Neuronal stem cell (in vitro differentiated cells): ENCODE results near the gene UMOD.

Experiments used
- DNase-seq: peaks from one replicate; pipeline ENCODE4 v3.0.0-alpha.2; 2013; ENCODE audit warnings: low spot score
- H2AFZ ChIP-seq: one replicate; pipeline ENCODE4 v1.6.1; 2013; ENCODE audit warnings: mild to moderate bottlenecking, low read length, inconsistent platforms
- H2AK5ac ChIP-seq: 2 replicates; pipeline ENCODE4 v1.6.1; 2013; ENCODE audit warnings: low read depth, mild to moderate bottlenecking, inconsistent platforms, low read length, moderate library complexity, mixed read lengths
- H2BK120ac ChIP-seq: 2 replicates; pipeline ENCODE4 v1.6.1; 2013; ENCODE audit warnings: low read depth, mild to moderate bottlenecking, inconsistent platforms, low read length, moderate library complexity, mixed read lengths
- H2BK12ac ChIP-seq: one replicate; pipeline ENCODE4 v1.6.1; 2013; ENCODE audit warnings: low read length, inconsistent platforms
- H2BK15ac ChIP-seq: 2 replicates; pipeline ENCODE4 v1.6.1; 2013; ENCODE audit warnings: mild to moderate bottlenecking, low read length, inconsistent platforms, mixed read lengths
- H2BK5ac ChIP-seq: one replicate; pipeline ENCODE4 v1.6.1; 2013; ENCODE audit warnings: inconsistent platforms, mild to moderate bottlenecking, low read length, moderate library complexity
- H3K14ac ChIP-seq: one replicate; pipeline ENCODE4 v1.6.1; 2013; ENCODE audit warnings: low read length, inconsistent platforms
- H3K18ac ChIP-seq: 2 replicates; pipeline ENCODE4 v1.6.1; 2013; ENCODE audit warnings: low read length, inconsistent platforms
- H3K23ac ChIP-seq: 2 replicates; pipeline ENCODE4 v1.6.1; 2013; ENCODE audit warnings: low read depth, mild to moderate bottlenecking, mixed read lengths, low read length, inconsistent platforms; ENCODE audit not compliant: poor library complexity
- H3K27ac ChIP-seq: replicated peaks from 3 replicates; pipeline ENCODE4 v1.5.1; 2013; ENCODE audit warnings: low read length, inconsistent platforms
- H3K27me3 ChIP-seq, 3 experiments: 2 replicates each; pipeline ENCODE4 v1.6.1; 2013; ENCODE audit warnings: low read length in 3 of 3, mild to moderate bottlenecking in 2 of 3, inconsistent platforms in 1 of 3, low read depth in 1 of 3, mixed read lengths in 1 of 3, moderate library complexity in 1 of 3; ENCODE audit not compliant: control insufficient read depth in 3 of 3, insufficient read depth in 3 of 3
- H3K36me3 ChIP-seq, 2 donors: replicated peaks in 1 of 2; 2 replicates each; pipeline ENCODE4 v1.6.1; 2013; ENCODE audit warnings: low read length in 2 of 2; ENCODE audit not compliant: control insufficient read depth in 2 of 2, insufficient read depth in 2 of 2
- H3K4ac ChIP-seq: 2 replicates; pipeline ENCODE4 v1.6.1; 2013; ENCODE audit warnings: inconsistent platforms, mild to moderate bottlenecking, low read length, moderate library complexity
- H3K4me1 ChIP-seq, 2 donors: 1 replicate in 1 of 2; 2 replicates in 1 of 2; pipeline ENCODE4 v1.6.1; 2013; ENCODE audit warnings: low read length in 2 of 2, low read depth in 1 of 2; ENCODE audit not compliant: control insufficient read depth in 2 of 2, insufficient read depth in 1 of 2
- H3K4me2 ChIP-seq: one replicate; pipeline ENCODE4 v1.6.1; 2013; ENCODE audit warnings: mild to moderate bottlenecking, low read length, inconsistent platforms; ENCODE audit not compliant: insufficient read depth, poor library complexity, severe bottlenecking
- H3K4me3 ChIP-seq, 2 donors: 2 replicates each; pipeline ENCODE4 v1.5.1; 2013; ENCODE audit warnings: low read length in 2 of 2, mild to moderate bottlenecking in 2 of 2, inconsistent platforms in 1 of 2, moderate library complexity in 1 of 2
- H3K79me1 ChIP-seq: one replicate; pipeline ENCODE4 v1.6.1; 2013; ENCODE audit warnings: low read depth, mild to moderate bottlenecking, inconsistent platforms, low read length, moderate library complexity
- H3K9ac ChIP-seq: one replicate; pipeline ENCODE4 v1.6.1; 2013; ENCODE audit warnings: mild to moderate bottlenecking, low read depth, low read length, inconsistent platforms; ENCODE audit not compliant: poor library complexity
- H3K9me3 ChIP-seq, 2 donors: replicated peaks in 1 of 2; 2 replicates each; pipeline versions ENCODE3 to v1.6.1; 2013; ENCODE audit warnings: low read length in 2 of 2, mild to moderate bottlenecking in 2 of 2, inconsistent platforms in 1 of 2, low read depth in 1 of 2, mixed read lengths in 1 of 2, moderate library complexity in 1 of 2; ENCODE audit not compliant: control insufficient read depth in 2 of 2, insufficient read depth in 1 of 2
- H4K8ac ChIP-seq: one replicate; pipeline ENCODE4 v1.6.1; 2013; ENCODE audit warnings: low read depth, mild to moderate bottlenecking, inconsistent platforms, low read length, moderate library complexity
- H4K91ac ChIP-seq: one replicate; pipeline ENCODE4 v1.6.1; 2013; ENCODE audit warnings: low read length, low read depth, mild to moderate bottlenecking, inconsistent platforms; ENCODE audit not compliant: poor library complexity
- WGBS, 2 donors: extraction: QIAGEN DNeasy Blood & Tissue Kit; methylation state at CpG; one replicate each; pipeline ENCODE4 v1.1.7; 2013; ENCODE audit warnings: missing lambda C conversion rate in 2 of 2, mixed read lengths in 1 of 2; ENCODE audit not compliant: insufficient read length in 2 of 2, insufficient replicate concordance in 1 of 2; ENCODE audit errors: extremely low coverage in 2 of 2; 5-methylcytosine and 5-hydroxymethylcytosine counted together

The UMOD gene

DNA sequence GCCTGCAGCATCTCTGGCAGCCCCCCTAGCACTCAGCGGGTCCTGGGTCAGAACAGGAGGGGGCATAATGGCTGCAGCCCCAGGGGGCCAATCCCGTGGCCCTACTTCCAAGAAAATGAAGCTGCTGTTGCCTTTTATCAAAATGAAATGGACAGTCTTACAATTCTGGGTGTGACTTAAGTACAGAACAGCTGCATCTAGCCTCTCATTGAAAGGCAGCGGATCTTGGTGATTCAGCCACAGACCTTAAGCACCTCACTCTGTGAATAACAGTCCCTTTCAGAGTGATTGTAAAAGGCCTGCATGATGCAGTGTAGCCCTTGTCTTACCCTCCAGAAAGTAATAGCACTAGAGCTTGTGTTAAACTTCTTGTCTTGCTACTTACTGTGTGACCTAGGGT is 11.5 kb upstream of the UMOD start:
- H4K91ac ChIP-seq, result no peak overlapping the region
- no peak overlapping the region for H2AK5ac ChIP-seq
- H3K9me3 ChIP-seq, result no peaks in the 10 kb centered on the region
- H2AFZ ChIP-seq, result no peak overlapping the region
- no peak overlapping the region for H4K8ac ChIP-seq
- DNase-seq, result no peak
- H3K27me3 ChIP-seq, result no peaks in the 10 kb centered on the region
- no peak overlapping the region for H3K27ac ChIP-seq
- H3K36me3 ChIP-seq, result no peaks in the 10 kb centered on the region
- no peak overlapping the region for H3K4me2 ChIP-seq
- WGBS, 2 donors, result no CpG with 5 or more reads among the region's 3 CpGs
- H3K4me3 ChIP-seq, result no peak overlapping the region
- H3K4ac ChIP-seq, result no peak overlapping the region
- H2BK120ac ChIP-seq, result no peak overlapping the region
- H3K79me1 ChIP-seq, result no peaks in the 10 kb centered on the region
- no peaks in the 10 kb centered on the region for H3K4me1 ChIP-seq
- H2BK12ac ChIP-seq, result no peak overlapping the region
- H3K9ac ChIP-seq, result no peak overlapping the region
- no peak overlapping the region for H2BK15ac ChIP-seq
- no peak overlapping the region for H2BK5ac ChIP-seq
- H3K18ac ChIP-seq, result no peak overlapping the region
- no peak overlapping the region for H3K23ac ChIP-seq
- no peak overlapping the region for H3K14ac ChIP-seq

DNA sequence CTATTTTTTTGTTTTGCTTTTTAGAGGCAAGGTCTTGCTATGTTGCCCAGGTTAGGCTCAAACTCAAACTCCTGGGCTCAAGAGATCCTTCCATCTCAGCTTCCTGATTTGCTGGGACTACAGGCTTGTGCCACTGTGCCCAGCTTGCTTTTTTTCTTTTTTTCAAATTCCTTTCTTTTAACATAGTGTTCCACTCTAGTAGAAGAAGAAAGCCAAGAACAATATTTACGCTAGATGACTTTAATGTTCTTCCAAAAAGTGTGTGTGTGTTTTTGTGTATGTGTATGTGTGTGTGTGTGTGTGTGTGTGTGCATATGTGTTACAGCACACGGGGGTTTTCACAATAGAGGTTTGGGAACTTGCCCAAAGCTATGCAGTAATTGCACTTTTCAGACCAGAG is 10.7 kb upstream of the UMOD start:
- no peak overlapping the region for H3K4me2 ChIP-seq
- no peak overlapping the region for H3K14ac ChIP-seq
- H3K4ac ChIP-seq, result no peak overlapping the region
- H3K27me3 ChIP-seq, result no peaks in the 10 kb centered on the region
- H2AK5ac ChIP-seq, result no peak overlapping the region
- no peak overlapping the region for H2BK15ac ChIP-seq
- WGBS, 2 donors, result no CpG with 5 or more reads among the region's 2 CpGs
- H3K27ac ChIP-seq, result no peak overlapping the region
- DNase-seq, result no peak
- no peak overlapping the region for H2BK120ac ChIP-seq
- H3K4me3 ChIP-seq, result no peak overlapping the region
- H3K4me1 ChIP-seq, result no peaks in the 10 kb centered on the region
- H3K18ac ChIP-seq, result no peak overlapping the region
- H2BK12ac ChIP-seq, result no peak overlapping the region
- no peak overlapping the region for H3K9ac ChIP-seq
- no peaks in the 10 kb centered on the region for H3K9me3 ChIP-seq
- H2BK5ac ChIP-seq, result no peak overlapping the region
- H3K23ac ChIP-seq, result no peak overlapping the region
- no peak overlapping the region for H4K8ac ChIP-seq
- no peaks in the 10 kb centered on the region for H3K79me1 ChIP-seq
- H4K91ac ChIP-seq, result no peak overlapping the region
- no peak overlapping the region for H2AFZ ChIP-seq
- no peaks in the 10 kb centered on the region for H3K36me3 ChIP-seq

DNA sequence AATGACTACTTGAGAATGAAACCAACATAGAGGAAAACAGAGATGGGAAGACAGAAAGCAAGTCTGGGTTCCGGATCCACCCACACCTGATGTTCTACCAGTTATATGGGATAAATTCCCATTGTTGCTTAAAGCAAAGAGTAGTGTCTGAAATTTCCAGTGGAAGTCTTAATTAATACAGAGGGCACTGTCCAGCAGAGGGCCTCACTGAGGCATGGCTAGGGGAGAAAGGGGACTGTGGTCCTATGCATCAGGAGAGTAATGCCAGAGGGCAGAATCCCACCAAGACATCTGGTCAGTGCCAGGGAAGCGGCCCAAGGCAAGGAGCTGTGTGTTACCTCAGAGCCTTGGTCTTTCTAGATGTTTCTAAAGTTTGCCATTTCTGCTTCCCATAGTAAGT is 7.5 kb upstream of the UMOD start:
- no peaks in the 10 kb centered on the region for H3K79me1 ChIP-seq
- H2BK15ac ChIP-seq, result no peak overlapping the region
- no peak overlapping the region for H4K8ac ChIP-seq
- H2BK5ac ChIP-seq, result no peak overlapping the region
- no peak overlapping the region for H3K4ac ChIP-seq
- no peak overlapping the region for H3K18ac ChIP-seq
- no peak overlapping the region for H3K4me3 ChIP-seq
- no peaks in the 10 kb centered on the region for H3K9me3 ChIP-seq
- H2BK12ac ChIP-seq, result no peak overlapping the region
- H3K23ac ChIP-seq, result no peak overlapping the region
- H2AK5ac ChIP-seq, result no peak overlapping the region
- peak; percentile 15 for DNase-seq
- no peak overlapping the region for H3K14ac ChIP-seq
- H3K4me2 ChIP-seq, result no peak overlapping the region
- no peak overlapping the region for H2AFZ ChIP-seq
- H4K91ac ChIP-seq, result no peak overlapping the region
- H3K4me1 ChIP-seq, result no peaks in the 10 kb centered on the region
- no CpG with 5 or more reads among the region's 2 CpGs for WGBS, 2 donors
- no peak overlapping the region for H3K27ac ChIP-seq
- H3K9ac ChIP-seq, result no peak overlapping the region
- H2BK120ac ChIP-seq, result no peak overlapping the region
- H3K36me3 ChIP-seq, result no peaks in the 10 kb centered on the region
- H3K27me3 ChIP-seq, result no peaks in the 10 kb centered on the region

DNA sequence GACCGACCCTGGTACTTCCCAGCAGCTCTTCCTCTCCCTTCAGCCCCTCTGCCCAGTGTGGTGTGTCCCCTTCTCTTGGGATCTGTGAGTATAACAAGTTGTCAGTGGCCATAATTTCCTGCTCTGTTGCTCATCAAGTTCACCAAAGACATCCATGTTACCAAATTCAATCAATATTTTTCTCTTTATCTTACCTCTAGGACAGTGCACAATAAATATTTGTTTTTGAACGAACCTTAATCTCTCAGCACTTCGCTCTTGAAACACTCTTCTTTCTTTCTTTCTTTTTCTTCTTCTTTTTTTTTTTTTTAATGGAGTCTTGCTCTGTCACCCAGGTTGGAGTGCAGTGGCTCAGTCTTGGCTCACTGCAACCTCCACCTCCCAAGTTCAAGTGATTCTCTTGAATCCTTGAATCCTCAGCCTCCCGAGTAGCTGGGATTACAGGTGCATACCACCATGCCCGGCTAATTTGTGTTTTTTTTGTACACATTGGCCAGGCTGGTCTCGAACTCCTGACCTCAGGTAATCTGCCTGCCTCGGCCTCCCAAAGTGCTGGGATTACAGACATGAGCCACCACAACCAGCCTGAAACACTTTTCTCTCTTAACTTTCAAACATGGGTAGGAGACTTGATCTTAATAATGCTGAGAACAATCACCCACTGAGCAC is 2.7 kb upstream of the UMOD start:
- Histone ChIP-seq H3K27ac (no peak overlapping the region), H2BK120ac (no peak overlapping the region), H3K27me3 (no peaks in the 10 kb centered on the region), H3K4ac (no peak overlapping the region), H2BK15ac (no peak overlapping the region), H2BK12ac (no peak overlapping the region), H3K14ac (no peak overlapping the region), H3K9me3 (no peaks in the 10 kb centered on the region), H2AFZ (no peak overlapping the region), H3K4me3 (no peak overlapping the region), H2BK5ac (no peak overlapping the region), H4K91ac (no peak overlapping the region), H3K79me1 (no peaks in the 10 kb centered on the region), H3K4me2 (no peak overlapping the region), H3K18ac (no peak overlapping the region), H3K23ac (no peak overlapping the region), H2AK5ac (no peak overlapping the region), H3K4me1 (no peaks in the 10 kb centered on the region), H3K9ac (no peak overlapping the region), H4K8ac (no peak overlapping the region), H3K36me3 (no peaks in the 10 kb centered on the region)
- no peak for DNase-seq
- no CpG with 5 or more reads among the region's 7 CpGs for WGBS, 2 donors
